Stimulated activated CD8-positive, alpha-beta memory T cell treated with anti-CD3 and anti-CD28 coated beads, Interleukin-4, amount 100 ng/mL, for 4 hours (primary cell): Measurements from ENCODE around the gene CASS4.

Source experiments
- DNase-seq, 2 donors: peaks; one replicate each; pipeline ENCODE4 v3.0.0-alpha.2; 2020; ENCODE audit warnings: low read depth in 2 of 2, low spot score in 1 of 2

The CASS4 gene

DNA sequence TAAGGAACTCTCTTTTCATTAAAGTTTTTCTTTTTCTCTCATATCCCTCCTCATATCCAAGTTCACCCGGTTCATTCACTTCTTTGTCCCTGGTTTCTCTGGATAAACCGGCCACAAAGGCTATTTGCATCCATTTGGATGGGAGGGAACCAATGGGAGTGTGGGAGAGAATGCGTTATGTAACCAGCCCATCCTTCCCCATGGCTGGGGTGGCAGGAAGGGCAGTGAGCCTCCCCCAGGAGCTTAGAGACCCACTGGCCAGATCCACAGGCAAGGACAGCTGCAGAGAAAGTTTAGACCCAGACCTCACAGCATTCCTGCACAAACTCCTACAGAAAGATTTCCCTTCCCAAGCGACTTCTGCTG lies 10.7 kb downstream of the CASS4 start:
- DNase-seq = no peak

DNA sequence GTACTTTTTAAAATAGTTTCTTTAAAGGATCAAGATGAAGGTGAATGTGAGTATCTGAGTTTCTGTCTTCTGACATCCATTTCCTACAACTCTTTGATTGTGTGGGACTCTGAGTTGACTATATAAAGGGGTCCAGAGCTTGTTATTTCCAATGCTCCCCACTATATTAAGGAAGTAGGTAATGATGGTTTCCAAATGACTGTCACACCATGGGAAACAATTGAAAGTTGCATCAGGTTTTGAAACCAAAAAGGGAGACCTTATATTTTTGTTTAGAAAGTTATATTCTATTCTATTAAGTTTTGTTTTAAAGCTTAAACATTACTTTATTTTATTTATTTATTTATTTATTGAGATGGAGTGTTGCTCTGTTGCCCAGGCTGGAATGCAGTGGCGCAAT lies 11.2 kb downstream of the CASS4 start:
- DNase-seq = no peak

DNA sequence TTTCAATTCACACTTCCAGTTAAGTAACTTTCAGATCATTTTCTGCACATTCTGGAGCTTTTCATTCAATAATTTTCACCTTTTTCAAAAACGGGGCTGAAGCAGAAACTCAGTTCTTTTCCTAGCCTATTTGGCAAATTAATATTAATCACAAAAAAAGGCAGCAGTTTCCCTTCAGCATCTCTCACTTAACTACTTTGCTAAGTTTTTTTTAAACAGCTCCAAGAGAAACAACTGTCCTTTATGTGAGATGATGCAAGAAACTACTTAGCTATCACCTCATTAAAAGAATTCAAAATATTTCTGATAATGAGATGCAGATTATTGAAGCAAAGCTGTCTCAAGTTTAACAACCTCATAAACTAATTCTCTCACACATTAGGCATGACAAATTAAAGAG lies 11.8 kb downstream of the CASS4 start:
- no peak for DNase-seq

DNA sequence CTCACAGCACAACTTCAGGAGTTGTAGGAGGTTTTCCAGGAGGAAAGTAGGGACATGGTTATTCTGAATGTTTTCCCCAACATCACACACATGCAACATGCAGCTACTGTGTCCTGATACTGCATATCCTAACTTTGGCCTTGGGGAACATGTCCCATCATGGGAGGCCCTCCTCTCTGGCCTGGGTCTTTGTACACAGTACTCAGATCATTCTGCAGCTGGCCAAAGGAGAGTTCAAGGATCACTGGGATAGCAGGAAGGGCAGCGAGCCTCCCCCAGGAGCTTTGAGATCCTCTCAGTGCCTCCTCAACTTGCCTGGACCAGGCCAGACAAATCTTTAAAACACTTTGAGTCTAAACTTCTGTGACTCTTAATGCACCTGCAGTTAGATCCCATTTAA lies 12.9 kb downstream of the CASS4 start:
- DNase-seq = no peak

DNA sequence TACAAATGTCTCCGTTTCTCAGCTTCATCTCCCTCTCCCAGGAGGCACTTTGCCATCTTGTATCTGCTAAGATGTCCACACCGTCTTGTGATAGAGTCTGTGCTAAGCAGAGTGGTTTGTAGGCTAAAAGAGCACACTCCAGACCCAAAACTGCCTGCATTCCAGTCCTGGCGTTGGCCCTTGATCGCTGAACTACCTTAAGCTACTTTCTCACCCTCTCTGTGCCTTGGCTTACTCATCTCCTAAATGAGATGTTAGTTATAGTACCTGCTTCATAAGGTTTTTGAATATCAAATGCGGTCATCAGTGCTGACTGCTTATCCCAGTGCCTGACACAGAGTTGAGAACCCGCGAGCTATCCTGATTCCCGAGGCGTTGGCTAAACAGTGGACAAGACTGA lies 14.0 kb downstream of the CASS4 start:
- DNase-seq = no peak

DNA sequence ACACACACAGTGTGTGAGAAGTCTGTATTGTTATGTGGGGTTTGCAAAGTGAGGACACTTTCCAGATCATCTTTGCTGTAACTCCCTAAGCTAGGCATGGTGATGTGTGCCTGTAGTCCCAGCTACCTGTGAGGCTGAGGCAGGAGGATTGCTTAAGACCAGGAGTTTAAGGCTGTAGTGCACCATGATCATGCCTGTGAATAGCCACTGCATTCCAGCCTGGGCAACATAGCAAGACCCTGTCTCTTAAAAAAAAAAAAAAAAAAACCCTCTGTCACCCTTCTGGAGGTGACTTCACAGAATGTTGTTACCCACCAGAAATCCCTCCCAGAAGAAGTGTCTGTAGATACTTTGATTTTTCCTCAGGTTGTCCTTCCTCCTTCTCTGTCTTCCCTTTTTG lies 14.9 kb downstream of the CASS4 start:
- no peak for DNase-seq

DNA sequence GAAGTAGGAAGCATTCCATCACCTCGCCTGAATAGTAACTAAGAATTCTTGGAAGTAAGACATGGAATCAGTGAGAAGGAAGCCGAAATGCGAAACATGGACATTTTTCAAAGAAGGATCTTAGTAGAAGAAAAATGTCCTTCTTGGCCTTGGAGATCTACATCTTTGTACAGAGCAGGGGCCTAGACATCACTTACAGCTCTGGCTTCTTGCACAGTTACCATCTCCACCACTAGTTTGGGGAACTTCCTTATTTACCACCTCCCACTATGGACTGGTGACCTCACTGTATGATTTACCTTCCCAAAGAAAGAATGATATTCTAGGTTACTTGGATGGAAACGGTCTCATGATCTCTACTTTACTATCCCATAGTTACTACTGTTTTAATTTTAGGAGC lies 15.7 kb downstream of the CASS4 start:
- DNase-seq = no peak

DNA sequence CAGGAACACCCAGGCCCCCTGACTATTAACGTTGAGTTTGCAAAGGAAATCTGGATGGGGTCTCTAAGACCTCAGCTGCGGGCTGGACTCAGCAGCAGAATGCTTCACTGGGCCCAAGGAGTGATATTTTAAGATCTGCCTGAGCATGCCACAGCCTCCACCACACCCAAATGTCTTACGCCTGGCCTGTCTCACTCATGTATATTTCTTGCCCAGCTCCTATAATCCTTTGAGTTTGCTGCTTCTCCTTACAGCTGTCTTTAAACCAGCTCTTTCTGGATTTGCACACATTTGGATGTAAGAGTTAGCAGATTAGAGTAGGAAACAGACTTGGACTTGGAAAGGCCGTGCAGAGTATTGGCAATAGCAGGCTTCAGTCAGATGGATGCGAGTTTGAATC lies 16.4 kb downstream of the CASS4 start:
- DNase-seq = no peak

DNA sequence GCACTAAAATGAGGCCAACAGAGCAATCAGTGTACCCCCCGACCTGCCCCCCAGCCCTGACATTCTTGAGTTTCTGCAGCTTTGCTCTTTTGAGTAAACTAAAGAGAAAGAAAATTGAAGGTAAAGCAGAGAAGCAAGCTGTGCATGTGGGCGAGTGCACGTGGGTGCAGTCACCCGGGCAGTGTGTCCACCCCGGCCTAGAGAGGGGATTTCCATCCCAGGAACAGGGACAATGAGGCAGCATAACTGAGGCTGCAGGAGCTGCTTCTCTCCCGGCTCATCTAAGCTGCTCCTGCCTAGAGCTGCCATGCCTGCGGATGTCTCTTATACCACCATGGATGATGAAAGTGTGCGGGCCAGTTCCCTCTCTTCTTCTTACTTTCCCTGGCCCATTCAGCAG lies 16.8 kb downstream of the CASS4 start:
- no peak for DNase-seq

DNA sequence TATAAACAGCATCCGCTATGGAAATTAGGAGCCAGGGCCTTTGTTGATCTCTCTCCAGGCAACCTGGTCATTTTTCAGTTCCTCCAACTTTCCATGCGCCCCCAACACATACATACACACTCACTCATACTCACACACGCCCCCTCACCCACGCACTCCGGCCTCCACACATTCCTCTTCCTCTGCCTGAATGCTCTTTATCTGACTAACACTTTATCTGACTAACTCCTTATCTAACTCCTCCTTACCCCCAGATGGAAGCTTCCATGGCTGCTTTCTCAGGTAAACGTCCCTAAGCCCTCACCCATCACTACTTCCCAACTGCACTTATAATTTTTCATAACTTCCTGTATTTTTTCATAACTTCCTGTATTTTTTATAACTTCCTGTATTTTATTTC lies 17.4 kb downstream of the CASS4 start:
- peak; percentile 32 to 55 for DNase-seq

DNA sequence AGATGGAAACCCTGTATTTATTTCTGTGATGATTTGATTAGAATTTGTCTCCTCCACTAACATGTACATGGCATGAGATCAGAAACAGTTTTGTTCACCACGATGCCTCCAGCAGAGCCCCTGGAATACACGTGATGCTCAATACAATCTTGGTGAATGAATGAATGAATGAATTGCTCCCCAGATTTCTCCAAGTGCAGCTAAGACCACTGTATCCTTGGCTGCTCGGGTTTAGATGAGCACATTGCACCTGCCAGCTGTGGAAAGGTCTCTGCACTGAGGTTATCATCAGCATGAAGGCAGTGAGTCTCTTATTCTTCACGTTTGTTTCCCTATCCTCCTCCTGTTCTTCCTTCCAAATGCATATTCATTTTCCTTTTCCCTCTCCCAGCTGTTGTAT lies 17.9 kb downstream of the CASS4 start:
- DNase-seq = no peak

DNA sequence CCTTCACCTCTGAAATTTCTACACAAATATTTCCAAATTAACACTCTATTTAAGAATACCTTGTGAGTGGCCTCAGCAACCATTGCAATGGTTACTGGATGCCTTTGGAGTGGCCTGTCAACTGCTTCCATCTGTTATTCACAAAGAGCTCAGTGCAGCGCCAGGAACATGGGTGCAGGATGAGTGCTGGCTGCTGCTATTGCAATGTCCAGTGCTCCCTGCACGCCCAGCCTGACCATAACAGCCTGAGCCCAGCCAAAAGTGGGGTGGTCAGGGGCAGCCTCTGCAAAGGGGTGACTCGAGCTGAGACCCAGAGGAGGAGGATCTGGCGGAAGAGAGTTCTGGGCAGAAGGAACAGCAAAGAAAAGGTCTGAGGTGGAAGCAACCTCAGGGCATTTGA lies 18.4 kb downstream of the CASS4 start:
- no peak for DNase-seq

DNA sequence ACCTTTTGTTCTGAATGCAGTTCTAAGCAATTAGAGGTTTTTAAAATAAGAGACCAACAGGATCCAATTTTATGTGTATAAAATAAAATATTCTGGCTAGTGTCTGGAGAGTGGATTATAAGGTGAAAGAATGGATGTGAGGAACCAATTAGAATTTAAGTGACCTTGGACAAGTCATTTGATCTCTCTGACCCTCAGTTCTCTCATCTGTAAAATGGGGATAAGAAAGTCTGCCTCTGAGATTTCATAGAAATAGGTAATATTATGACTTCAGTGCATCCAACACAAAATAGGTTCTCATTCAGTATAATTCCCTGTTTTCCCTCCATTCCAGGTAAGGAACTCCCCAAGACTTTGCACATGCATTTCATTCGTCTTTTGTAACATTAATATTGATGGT lies 18.9 kb downstream of the CASS4 start:
- DNase-seq = no peak

DNA sequence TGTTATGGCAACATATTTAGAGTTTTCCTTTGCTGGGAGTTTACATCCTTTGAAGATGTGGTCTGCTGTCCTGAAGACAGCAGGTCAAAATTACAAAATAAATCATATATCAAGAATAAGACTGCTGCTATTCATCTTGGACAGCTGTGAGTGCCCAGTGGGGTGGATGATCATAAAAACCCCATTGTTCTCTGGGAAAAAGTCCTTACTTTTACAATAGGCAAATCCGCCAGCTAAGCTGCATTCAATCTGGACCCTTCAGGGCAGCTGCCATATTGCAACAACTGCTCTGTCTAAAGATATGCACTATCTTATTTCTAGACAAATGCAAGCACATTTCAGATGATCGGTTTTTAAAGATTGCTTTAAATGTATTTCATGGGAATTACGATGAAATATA lies 19.4 kb downstream of the CASS4 start:
- no peak for DNase-seq

DNA sequence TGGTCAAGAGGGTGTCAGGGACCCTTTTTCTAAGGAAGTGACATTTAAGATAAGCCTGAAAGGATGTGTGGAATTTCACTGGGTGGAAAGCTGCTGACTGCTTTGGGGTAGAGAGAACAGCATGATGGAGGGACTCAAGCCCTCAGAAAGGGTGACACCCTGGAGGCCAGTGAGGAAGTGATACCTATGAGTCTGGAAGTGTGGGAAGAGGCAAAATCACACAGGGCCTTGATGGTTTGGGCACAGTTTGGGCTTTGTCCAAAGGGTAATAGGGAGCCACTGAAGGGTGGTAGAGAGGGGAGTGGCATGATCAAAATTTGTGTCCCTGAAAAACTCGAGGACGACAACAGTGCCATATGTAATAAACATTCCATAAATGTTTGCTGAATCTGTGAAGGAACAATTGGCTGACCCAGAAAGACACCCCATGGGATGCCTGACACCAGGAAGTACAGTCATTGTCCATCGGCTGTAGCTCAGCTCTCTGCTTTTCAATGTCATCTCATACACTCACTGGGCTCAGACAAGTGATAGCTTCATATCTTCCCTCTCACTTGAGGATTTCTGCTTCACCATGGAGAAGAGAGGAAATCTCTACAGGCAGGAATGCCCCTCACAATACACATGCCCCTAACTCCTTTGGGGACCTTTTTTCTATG lies 21.3 kb downstream of the CASS4 start:
- no peak for DNase-seq

DNA sequence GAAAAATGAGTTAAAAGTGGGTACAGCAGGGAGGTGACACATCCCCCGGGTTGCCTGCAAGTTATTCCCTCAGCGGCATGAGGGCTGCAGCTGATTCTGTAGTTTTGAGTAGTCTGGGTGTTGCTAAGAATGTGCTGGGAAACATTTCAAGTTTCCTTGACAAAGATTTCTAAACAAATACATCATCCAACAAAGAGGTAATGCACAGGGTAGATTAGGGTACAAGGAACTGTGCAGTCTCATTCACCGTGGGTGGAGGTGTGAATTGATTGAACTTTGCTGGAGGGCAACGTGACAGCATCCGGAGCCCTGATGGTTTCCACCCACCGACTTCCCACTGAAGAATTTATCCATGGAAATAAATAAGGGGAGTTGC lies 21.8 kb downstream of the CASS4 start:
- no peak for DNase-seq

DNA sequence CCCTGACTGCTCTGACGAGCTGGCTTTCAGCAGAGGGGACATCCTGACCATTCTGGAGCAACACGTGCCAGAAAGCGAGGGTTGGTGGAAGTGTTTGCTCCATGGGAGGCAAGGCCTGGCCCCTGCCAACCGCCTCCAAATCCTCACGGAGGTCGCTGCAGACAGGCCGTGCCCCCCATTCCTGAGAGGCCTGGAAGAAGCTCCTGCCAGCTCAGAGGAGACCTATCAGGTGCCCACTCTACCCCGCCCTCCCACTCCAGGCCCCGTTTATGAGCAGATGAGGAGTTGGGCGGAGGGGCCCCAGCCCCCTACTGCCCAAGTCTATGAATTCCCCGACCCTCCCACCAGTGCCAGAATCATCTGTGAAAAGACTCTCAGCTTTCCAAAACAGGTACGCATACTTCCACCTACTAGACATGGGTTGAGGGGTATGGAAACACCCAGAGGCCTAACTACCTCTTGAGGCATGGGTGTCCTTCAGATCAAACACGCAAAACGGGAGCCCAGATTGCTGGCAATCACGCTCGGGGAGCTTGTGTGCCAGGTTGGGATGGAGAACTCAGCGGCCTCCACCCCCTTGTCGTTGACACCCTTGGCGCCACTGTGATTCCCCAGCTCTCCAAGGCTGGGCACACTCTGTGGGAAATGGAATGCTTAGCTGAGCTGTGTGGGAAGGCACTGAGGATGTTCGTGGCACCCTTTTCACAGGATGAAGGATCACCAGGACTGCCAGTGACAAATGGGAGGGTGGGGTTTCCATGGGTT lies 25.3 kb downstream of the CASS4 start:
- no peak for DNase-seq

DNA sequence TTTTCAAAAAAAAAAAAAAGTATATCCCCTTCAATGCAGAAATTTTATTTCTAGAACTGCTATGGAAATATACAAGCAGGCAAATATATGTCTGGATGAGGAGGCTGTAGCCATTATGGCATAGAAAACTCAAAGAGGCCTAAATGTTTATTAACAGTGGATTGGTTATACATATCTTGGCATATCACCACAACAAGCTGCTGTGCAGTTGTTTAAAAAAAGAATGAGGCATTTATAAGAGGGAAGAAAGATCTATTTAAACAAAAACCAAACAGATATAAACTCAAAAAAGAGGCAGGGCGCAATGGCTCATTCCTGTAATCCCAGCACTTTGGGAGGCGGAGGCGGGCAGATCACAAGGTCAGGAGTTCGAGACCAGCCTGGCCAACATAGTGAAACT lies 26.2 kb downstream of the CASS4 start:
- no peak for DNase-seq

DNA sequence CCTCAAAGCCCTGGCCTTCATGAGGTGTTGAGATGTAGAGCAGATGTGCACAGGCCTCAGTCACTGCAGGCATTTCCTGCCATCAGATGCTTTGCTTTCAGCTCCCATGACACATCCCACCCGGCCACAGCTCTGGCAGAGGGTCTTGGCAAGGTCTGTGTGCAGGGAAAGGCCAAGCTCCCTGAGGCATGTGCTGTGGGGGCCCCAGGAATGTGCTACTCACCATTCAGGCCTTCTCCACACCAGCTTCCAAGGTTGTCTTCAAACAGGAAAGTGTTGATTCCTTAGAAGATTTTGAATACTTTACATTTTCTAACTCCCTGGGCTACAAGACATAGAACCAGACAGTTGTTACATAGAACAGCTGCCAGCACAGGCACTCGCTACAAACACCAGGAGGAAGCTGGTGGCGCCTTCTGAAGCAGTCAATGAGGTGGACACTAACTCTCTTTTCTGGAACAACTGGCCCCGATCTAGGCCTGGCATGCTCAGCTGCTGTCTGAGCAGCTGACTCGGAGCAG lies 27.8 kb downstream of the CASS4 start:
- no peak for DNase-seq

DNA sequence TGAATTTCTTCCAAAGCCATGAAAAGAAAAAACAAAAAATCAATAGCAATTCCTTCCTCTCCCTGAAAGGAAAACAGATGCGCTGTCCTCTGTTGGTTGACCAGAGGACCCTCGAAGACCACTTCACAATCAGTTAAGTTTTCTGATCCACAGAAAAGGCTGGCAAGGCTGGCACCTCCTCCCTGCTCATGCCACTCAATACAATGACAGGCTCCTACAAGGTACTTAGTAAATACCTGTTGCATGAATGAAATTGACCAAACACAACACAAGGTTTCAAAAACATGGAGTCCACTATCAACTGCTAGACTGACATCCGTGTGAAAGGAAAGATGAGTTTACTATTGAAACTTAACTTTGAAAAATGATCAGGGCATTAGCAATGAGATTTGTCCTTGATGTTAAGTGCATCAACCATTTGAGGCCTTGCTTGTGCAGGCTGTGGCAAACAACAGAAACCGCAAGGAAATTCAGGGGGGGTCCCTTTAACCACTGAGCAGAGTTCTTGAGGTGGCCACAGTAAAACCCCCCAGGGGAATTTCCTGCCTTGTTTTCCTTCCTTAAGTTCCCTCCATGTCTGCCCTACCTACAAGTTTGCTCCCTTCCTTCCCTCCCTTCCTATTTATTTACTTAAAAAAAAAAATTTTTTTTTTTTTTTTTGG lies 28.4 kb downstream of the CASS4 start:
- peak; percentile 33 to 50 for DNase-seq

DNA sequence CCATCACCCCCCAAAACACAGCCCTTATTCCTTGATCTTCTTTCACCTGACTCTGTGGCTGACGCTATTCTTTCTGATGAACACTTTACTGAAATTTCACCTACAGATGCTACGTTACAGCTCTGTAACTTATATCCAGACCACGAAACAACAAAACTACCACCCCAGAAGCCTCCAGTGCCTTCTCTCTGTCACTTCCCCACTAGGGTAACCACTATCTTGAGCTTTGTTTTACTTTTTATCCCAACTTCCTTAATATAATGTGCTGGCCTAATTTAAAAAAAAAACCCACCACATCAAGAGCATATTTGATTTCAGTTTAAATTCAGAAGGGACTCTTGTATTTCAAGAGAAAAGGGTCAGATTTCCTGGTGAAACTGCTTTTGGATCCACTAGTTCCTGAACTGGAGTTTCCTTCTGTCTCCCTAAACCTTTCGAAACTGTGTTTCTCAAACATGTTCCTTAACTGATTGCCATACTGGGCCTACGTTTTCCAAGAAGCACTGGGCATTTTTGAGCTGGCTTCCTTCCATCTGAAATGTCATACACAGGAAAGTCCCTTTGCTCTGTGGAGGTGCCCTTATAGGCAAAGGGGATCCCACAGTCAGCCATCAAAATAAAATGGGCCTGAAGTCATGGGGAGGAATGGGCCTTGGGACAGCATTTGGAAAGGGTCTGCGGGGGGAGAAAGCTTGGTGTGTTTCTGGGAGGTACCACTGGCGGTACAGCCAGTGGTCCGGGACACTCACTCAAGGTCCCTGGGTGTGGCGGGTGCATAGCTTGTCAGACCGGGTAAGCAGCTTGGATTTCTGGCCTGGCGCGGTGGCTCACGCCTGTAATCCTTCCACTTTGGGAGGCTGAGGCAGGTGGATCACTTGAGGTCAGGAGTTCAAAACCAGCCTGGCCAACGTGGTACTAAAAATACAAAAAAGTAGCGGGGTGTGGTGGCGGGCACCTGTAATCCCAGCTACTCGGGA lies 30.6 kb downstream of the CASS4 start:
- DNase-seq = no peak
